Ovary (tissue), 10 donors: ENCODE measurements around the gene CDNF. TPM values are rescaled to one million over a fixed set of nuclear protein-coding genes. Genes with fewer than 3 reads are reported as not detected.

Experiments
- DNase-seq, 5 donors: peaks; one replicate each; pipeline ENCODE4 v3.0.0-alpha.2; 2019 to 2020
- H3K27ac ChIP-seq, 2 donors: fragments of 200-600 bp; one replicate each; pipeline versions ENCODE4 v1.5.1 to v1.8.0; 2019 to 2022
- H3K27me3 ChIP-seq: fragments of 200-600 bp; one replicate; pipeline ENCODE4 v1.8.0; 2022
- H3K36me3 ChIP-seq: fragments of 200-600 bp; sonication (generic); one replicate; pipeline ENCODE4 v1.5.1; 2019
- H3K4me1 ChIP-seq: one replicate; pipeline ENCODE4 v1.8.1; 2013; ENCODE audit warnings: mild to moderate bottlenecking, moderate library complexity; ENCODE audit not compliant: insufficient read depth
- H3K4me3 ChIP-seq: fragments of 200-600 bp; sonication (generic); one replicate; pipeline ENCODE4 v1.5.1; 2017
- H3K9me3 ChIP-seq, 2 donors: fragments of 200-600 bp in 1 of 2; sonication (generic) in 1 of 2; one replicate each; pipeline versions ENCODE4 v1.5.1 to v1.8.1; 2013 to 2019; ENCODE audit warnings: mild to moderate bottlenecking in 1 of 2, moderate library complexity in 1 of 2
- EP300 ChIP-seq: sonication (generic); formaldehyde crosslinking; IDR thresholded peaks from one replicate; pipeline ENCODE4 v1.6.1; 2017; ENCODE audit warnings: antibody characterized with exemption
- POLR2A ChIP-seq: fragments of 450-650 bp; IDR thresholded peaks from one replicate; pipeline ENCODE4 v1.6.1; 2017; ENCODE audit warnings: antibody characterized with exemption, mild to moderate bottlenecking, moderate library complexity
- WGBS, 3 donors: extraction: QIAGEN DNeasy Blood & Tissue Kit in 1 of 3; methylation state at CpG; one replicate each; pipeline versions ENCODE4 v1.1.5 to v1.1.7; 2013 to 2017; 5-methylcytosine and 5-hydroxymethylcytosine counted together
- intact Hi-C, 4 donors: fragments of 100-400 bp; cut with DNase I; formaldehyde crosslinking; loops; one replicate each; pipeline versions ENCODE4 v1.11.0 to v1.15.1; 2022 to 2023
- long read RNA-seq, 3 donors: library from polyadenylated mRNA in 2 of 3; unstranded in 2 of 3; transcript quantifications; one replicate each; pipeline ENCODE4 v2.0.0 and lab custom pipeline, GENCODE V29; 2021 to 2026
- polyA plus RNA-seq, 2 donors: library from polyadenylated mRNA; stranded (reverse); fragments of 200-250 nt in 1 of 2; fragments of 350-450 nt in 1 of 2; fragmentation: Illumina TruSeq in 1 of 2; extraction: RNeasy Lipid Tissue Mini Kit (QIAGEN cat#74804) in 1 of 2; gene quantifications; one replicate each; pipeline ENCODE4 v1.2.3, GENCODE V29; 2013 to 2014
- total RNA-seq, 7 donors: library from RNA; depleted of rRNA in 2 of 7; stranded (reverse); fragments of >200 nt in 2 of 7; fragmentation: NEBNext Ultra II Directional in 3 of 7; extraction: Animal tissue kit (Norgen Biotek cat#: 25700) in 3 of 7; gene quantifications; one replicate each; pipeline versions ENCODE4 v1.1.0 to v1.2.4, GENCODE V29; 2016 to 2023
- TF ChIP-seq, protein P1 (sequence below), 3 donors: fragments of 450-650 bp in 2 of 3; fragments of 200-600 bp in 1 of 3; IDR thresholded peaks; one replicate each; pipeline versions ENCODE4 v1.5.1 to v1.8.0; 2016 to 2022; ENCODE audit warnings: antibody characterized with exemption in 3 of 3, mild to moderate bottlenecking in 1 of 3
- donor health status: DM: no; HTN: no; CAD: no; lungs with moderate emphysema.
- donor health status: DM: no; HTN: no; CAD: no.
- donor health status: Bipolar disorder and iron deficiency.
- donor health status: DM: yes; HTN: yes; CAD: no.
- donor health status: DM: no; HTN: no; CAD: no.
- donor health status: DM: yes; HTN: yes; CAD: no.

CDNF gene
- total RNA-seq: 1 to 10 TPM; 1.5 to 6.0 (median 4.4) TPM
- 1 to 10 TPM; 2.9 to 3.4 TPM for polyA plus RNA-seq
- long read RNA-seq, donor 1, partial matches to known transcripts: 3 of 16 reads
- long read RNA-seq, donor 1, other reads (novel, unspliced or antisense): 11 of 16 reads
- long read RNA-seq, donor 2, partial matches to known transcripts: 0 of 1 reads
- long read RNA-seq, donor 2, other reads (novel, unspliced or antisense): 0 of 1 reads
- long read RNA-seq, donor 3, partial matches to known transcripts: 0 of 8 reads
- long read RNA-seq, donor 3, other reads (novel, unspliced or antisense): 6 of 8 reads

DNA sequence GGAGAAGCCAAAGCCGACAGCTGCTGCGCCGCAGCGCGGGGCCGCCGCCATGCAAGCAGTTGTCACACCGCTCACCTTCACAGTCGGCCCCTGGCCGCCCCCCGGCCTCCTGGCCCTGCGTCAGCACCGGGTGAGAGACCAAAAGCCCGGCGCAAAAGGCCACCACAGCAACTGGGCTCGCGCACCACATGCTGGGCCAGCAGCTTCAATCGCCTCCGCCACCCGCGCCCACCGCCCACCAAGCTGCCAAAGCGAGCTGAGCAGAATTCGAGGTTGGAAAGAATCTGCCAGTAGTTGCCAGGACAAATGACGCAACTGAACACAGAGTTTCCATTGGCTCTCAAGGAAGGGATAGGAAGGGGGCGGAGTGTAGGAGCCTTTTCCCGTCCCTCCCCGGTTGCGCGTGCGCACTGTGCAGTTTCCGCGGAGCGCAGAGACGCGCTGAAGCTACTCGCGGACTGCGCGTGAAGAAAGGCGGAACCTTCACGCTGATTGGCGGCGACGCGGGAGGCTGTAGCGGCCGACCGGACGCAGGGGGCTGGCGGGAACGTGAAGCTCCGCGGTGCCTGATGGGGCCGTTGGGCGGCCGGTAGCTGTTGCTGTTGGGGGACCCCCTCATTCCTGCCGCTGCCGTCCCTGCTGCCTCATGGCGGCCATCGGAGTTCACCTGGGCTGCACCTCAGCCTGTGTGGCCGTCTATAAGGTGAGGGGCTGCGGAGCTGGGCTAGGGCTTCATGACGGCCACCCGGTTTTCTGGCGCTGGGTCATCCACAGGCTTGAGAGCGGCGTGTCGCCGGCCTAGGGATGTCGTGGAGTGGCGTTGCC, at the start of gene CDNF, which contains the start of the genes HSPA14 and MSANTD7:
TSS of gene CDNF (minus strand) at position 281 of the 825 bp plus-strand sequence. CDS start at position 190, 91 bp downstream.
TSS of gene HSPA14 (plus strand) at position 550 of the 825 bp plus-strand sequence. CDS start at position 647, 97 bp downstream.
TSS of gene MSANTD7 (plus strand) at position 550 of the 825 bp plus-strand sequence. CDS start 3,979 bp downstream, outside the sequence.
- Histone ChIP-seq H3K4me3 (peak within 1 kb of the TSS; percentile 98), H3K27me3 (no peaks in the 10 kb centered on the region), H3K9me3 (no peaks in the 10 kb centered on the region), H3K4me1 (no peaks in the 10 kb centered on the region), H3K27ac (peak within 1 kb of the TSS; percentile 87 to 92), H3K36me3 (no peaks in the 10 kb centered on the region)
- TF ChIP-seq EP300 (no peak), POLR2A (peak; percentile 76)
- DNase-seq: peak; percentile 99 to 100 (median 99)
- intact Hi-C loops: loop anchor here in 1 of 4 donors (10.0 kb wide), 1 partner anchor 257 kb away; the partner anchor contains the start of gene RPP38
- WGBS, 3 donors: 0 to 1% (median 0%) methylated on average over 52 to 72 of the region's 72 CpGs

DNA sequence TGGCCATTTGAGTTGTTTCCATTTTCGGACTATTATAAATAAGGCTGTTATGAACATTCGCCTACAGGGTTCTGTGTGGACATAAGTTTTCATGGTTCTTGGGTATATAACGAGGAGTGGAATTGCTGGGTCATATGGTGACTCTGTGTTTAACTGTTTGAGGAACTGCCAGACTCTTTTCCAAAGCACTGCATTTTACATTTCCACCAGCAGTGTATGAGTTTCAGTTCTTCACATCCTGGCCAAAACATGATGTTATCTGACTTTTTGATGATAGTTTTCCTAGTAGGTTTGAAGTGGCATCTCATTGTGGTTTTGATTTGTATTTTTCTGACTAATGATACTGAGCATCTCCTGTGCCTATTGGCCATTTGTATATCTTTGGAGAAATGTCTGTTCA, 46.2 kb upstream of the CDNF start:
- DNase-seq: no peak
- no peak overlapping the region for H3K27ac ChIP-seq
- intact Hi-C loops: no loop called here
- H3K9me3 ChIP-seq: no peaks in the 10 kb centered on the region
- no peaks in the 10 kb centered on the region for H3K36me3 ChIP-seq
- no peaks in the 10 kb centered on the region for H3K27me3 ChIP-seq
- WGBS, 3 donors: 91 to 99% (median 94%) methylated on average over 3 of the region's 3 CpGs
- no peaks in the 10 kb centered on the region for H3K4me1 ChIP-seq
- TF ChIP-seq POLR2A (no peak), EP300 (no peak)
- TF ChIP-seq, protein P1, sequence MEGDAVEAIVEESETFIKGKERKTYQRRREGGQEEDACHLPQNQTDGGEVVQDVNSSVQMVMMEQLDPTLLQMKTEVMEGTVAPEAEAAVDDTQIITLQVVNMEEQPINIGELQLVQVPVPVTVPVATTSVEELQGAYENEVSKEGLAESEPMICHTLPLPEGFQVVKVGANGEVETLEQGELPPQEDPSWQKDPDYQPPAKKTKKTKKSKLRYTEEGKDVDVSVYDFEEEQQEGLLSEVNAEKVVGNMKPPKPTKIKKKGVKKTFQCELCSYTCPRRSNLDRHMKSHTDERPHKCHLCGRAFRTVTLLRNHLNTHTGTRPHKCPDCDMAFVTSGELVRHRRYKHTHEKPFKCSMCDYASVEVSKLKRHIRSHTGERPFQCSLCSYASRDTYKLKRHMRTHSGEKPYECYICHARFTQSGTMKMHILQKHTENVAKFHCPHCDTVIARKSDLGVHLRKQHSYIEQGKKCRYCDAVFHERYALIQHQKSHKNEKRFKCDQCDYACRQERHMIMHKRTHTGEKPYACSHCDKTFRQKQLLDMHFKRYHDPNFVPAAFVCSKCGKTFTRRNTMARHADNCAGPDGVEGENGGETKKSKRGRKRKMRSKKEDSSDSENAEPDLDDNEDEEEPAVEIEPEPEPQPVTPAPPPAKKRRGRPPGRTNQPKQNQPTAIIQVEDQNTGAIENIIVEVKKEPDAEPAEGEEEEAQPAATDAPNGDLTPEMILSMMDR (IDR thresholded peaks at IDR 0.05): no peak
- H3K4me3 ChIP-seq: no peak overlapping the region

DNA sequence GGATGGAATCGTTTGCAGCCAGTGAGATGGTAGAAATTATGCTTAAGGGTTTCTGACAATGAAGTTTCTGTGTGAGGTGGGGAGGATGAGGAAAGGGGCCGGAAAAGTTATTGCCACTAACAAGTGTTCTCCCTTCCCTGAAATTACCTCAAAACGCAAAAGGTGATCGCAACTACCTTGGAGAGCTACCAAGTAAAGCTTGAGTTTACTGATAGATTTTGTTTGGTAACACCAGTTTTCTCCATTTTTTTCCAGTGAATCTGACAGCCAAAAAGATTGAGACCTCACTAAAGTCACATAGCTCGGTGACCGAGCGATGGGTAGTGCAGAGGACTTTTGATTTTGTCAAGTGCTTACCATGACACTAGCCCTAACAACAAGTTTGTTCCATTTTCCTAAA, 42.4 kb upstream of the CDNF start:
- no peak for DNase-seq
- intact Hi-C loops: no loop called here
- Histone ChIP-seq H3K4me3 (no peak overlapping the region), H3K36me3 (no peaks in the 10 kb centered on the region), H3K4me1 (no peaks in the 10 kb centered on the region), H3K27ac (no peak overlapping the region), H3K27me3 (no peaks in the 10 kb centered on the region), H3K9me3 (no peaks in the 10 kb centered on the region)
- no peak for TF ChIP-seq EP300
- no peak for TF ChIP-seq POLR2A
- TF ChIP-seq, protein P1 (IDR thresholded peaks at IDR 0.05): no peak
- WGBS, 3 donors: 56 to 61% (median 57%) methylated on average over 7 of the region's 7 CpGs

DNA sequence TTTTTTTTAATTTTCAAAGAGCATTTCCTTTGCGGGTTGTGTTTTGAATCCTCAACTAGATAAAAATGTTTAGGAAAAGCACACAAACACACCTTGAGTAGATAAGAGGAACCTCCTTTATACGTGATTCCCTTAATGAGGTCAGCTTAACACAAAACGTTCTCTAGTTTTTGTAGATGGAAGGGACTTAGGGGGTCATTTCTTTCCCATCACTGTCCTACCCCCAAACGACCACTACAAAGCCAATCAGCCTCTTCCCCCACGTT, 42.0 kb upstream of the CDNF start:
- Histone ChIP-seq H3K4me1 (no peaks in the 10 kb centered on the region), H3K4me3 (no peak overlapping the region), H3K27ac (no peak overlapping the region), H3K9me3 (no peaks in the 10 kb centered on the region), H3K36me3 (no peaks in the 10 kb centered on the region), H3K27me3 (no peaks in the 10 kb centered on the region)
- TF ChIP-seq POLR2A (no peak), EP300 (no peak)
- TF ChIP-seq, protein P1 (IDR thresholded peaks at IDR 0.05): no peak
- DNase-seq: no peak
- intact Hi-C loops: no loop called here
- 2 to 4% (median 2%) methylated on average over 5 of the region's 5 CpGs for WGBS, 3 donors
